ENCODE results near the gene P2RX6.
"Not testable (repeated sequence)": the region's sequence is repeated elsewhere in the genome, so short reads cannot be mapped to it uniquely, and the experiment has no call there.

Gene P2RX6

DNA sequence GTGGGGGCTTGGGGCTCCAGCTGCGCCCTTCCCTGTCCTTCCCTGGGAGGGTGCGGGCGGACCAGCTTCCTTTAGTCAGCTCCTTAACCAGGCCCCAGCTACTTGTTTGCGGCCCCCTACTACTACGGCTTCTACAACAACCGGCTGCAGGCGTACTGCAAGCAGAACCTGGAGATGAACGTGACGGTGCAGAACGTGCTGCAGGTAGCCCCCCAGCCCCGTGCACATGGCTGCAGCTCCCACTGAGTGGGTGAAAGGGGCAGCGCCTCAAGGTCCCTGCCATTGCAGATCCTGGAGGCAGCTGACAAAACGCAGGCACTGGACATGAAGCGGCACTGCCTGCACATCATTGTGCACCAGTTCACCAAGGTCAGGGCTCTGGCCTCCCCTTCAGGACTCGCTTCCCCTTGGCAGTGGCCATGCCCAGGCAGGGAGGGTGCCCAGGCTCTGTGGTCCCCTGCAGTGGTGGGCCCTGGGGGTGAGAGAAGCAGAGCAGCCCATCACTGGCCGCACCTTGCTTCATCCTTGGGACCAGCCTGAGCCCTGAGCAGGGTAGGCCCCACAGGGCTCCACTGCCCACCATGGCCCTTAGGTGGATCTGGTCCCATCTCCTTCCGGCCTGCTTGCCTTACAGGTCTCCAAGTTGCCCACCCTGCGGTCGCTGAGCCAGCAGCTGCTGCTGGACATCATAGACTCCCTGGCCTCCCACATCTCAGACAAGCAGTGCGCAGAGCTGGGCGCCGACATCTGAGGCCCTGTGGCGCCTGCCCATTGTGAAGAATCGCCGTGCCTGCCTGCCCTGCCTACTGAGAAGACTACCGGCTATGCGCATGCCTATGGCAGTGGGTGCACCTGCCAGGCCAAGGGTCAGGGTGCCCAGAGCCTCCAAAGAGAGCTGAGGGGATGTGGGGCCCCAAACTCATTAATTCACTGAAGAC lies 18.1 kb upstream of the P2RX6 start:
- Mint-ChIP-seq H3K27ac (no peak overlapping the region), H3K4me3 (no peak overlapping the region), H3K27me3 (no peaks in the 10 kb centered on the region), H3K36me3 (no peaks in the 10 kb centered on the region), H3K9me3 (ENCODE audit: low read depth) (no peaks in the 10 kb centered on the region), H3K4me1 (ENCODE audit: low read depth) (peaks cover 10% of the 10 kb centered on the region)

DNA sequence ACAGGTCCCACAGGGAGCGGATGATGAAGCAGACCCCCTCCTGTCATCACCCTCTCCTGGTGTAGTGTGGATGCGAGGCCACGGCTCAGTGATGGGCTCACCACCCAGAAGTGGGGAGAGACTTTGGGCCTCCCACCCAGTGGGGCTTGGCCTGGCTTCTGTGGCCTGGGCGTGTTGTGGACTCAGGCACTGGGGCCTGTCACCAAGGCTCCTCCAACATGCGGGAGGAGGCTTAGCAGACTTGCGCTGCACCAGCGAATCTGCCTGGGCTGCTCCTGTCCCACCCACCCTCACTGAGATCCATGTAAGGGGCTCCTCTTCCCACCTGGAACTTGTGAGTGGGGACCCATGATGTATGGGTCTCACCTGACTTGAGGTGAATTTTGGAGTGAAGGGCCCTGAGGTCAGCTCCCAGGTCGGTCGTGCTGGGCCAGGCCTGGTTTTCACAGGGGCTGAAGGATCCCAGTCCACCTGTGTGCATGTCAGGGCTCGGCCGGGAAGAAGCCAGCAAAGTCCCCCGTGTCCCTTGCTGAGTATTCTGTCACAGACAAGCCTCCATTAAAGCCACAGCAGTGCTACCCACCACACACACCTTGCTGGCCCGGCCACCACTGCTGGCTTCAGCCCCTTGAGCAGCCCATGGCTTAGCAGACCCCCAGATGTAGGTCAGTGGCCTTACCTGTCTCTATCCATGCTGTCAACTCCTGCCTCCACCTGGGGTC lies 17.3 kb upstream of the P2RX6 start:
- Mint-ChIP-seq H3K4me1 (ENCODE audit: low read depth) (peaks cover 12% of the 10 kb centered on the region), H3K27me3 (no peaks in the 10 kb centered on the region), H3K36me3 (no peaks in the 10 kb centered on the region), H3K4me3 (no peak overlapping the region), H3K9me3 (ENCODE audit: low read depth) (no peaks in the 10 kb centered on the region), H3K27ac (no peak overlapping the region)

GRCh38 chr22:20998411-20999336 lies 16.3 kb upstream of the P2RX6 start:
- Mint-ChIP-seq H3K27ac (peak overlapping the region; percentile 41), H3K27me3 (no peaks in the 10 kb centered on the region), H3K4me3 (peak overlapping the region; percentile 56), H3K4me1 (ENCODE audit: low read depth) (peaks cover 21% of the 10 kb centered on the region), H3K36me3 (no peaks in the 10 kb centered on the region), H3K9me3 (ENCODE audit: low read depth) (no peaks in the 10 kb centered on the region)

DNA sequence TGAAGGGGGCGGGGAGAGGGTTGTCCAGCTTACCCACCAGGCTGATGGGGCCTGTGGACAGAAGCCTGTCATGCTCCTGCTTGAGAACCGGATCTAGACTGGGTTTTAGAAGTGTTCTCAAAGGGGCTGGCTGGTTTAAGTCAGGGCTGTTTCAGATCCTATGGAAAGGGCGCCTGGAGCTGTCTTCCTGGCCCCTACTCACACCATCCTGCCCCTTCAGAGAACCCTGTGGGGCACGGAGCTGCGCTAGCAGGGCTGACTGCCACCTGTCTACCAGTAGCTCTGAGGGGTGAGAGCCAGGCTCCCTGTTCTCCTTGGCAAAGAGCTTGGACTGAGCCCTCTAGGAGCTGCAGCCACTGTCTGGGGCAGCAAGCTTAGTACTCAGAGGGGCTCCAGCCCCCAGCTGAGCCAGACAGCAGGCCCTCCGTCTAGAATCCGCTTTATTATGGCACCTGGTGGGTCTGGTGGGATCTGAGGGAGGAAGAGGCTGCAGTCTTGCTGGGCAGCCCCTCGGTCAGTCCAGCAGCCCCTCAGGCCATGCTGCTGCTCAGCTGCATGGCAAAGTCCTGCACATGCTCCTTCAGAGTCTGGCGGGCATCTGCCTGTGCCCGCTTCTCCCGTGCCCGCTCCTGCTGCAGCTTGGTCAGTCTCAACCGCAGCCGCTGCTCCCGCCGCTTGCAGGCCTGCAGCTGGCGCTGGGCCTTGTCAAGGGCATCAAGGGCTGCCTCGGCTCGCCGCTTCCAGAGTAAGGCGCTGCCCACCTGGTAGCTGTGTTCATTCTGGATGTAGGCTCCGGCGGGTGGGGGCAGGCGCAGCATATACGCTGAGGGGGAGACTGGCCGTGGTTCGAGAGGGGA lies 15.4 kb upstream of the P2RX6 start:
- Mint-ChIP-seq H3K4me3 (peak overlapping the region; percentile 97), H3K27ac (peak overlapping the region; percentile 99), H3K36me3 (no peaks in the 10 kb centered on the region), H3K4me1 (ENCODE audit: low read depth) (peaks cover 22% of the 10 kb centered on the region), H3K9me3 (ENCODE audit: low read depth) (no peaks in the 10 kb centered on the region), H3K27me3 (no peaks in the 10 kb centered on the region)

DNA sequence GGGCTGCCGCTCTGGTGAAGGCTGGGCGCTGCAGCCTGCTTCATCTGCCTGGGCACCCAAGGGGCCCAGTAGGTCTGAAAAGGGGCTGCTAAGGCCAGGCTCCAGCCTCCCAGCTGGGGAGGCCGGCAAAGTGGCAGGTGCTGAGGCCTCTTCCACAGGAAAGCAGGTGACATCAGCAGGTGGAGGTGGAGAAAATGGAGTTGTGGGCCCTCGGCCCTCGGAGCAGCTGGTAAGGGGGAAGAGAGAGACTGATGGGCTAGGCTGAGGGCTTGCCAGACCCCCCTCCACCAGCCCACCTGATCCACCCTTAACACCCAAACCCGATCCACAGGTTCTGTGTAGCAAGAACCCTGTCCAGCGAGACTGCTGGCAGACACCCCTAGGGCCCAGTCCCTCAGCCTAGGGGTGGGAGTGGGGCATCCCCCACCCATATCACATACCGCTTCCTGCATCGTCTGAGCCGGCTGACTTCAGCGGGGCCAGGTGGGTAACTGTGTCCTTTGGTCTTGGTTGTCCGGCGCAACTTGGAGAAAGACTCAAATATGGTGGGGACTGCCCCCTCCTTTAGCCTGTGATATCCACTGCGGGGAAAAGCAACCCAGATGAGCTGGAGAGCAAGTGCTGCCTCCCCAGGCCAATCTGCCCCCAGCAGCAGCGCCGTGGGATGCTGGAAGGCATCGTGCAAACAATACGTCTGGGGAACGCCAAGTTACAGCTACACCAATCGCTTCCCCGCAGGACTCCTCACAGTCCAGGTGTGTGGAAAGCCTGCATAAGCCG lies 14.6 kb upstream of the P2RX6 start:
- peak overlapping the region; percentile 97 for H3K4me3 Mint-ChIP-seq

GRCh38 chr22:21000987-21001600 lies 13.9 kb upstream of the P2RX6 start:
- Mint-ChIP-seq H3K36me3 (no peaks in the 10 kb centered on the region), H3K9me3 (ENCODE audit: low read depth) (no peaks in the 10 kb centered on the region), H3K4me1 (ENCODE audit: low read depth) (peaks cover 22% of the 10 kb centered on the region), H3K4me3 (peak overlapping the region; percentile 97), H3K27ac (peak overlapping the region; percentile 99), H3K27me3 (no peaks in the 10 kb centered on the region)

More for the DNA sequence above, 14.6 kb upstream of the P2RX6 start:
- H3K36me3 Mint-ChIP-seq = no peaks in the 10 kb centered on the region
- peak overlapping the region; percentile 99 for H3K27ac Mint-ChIP-seq
- H3K27me3 Mint-ChIP-seq = no peaks in the 10 kb centered on the region
- peaks cover 22% of the 10 kb centered on the region for H3K4me1 Mint-ChIP-seq (ENCODE audit: low read depth)
- H3K9me3 Mint-ChIP-seq (ENCODE audit: low read depth) = no peaks in the 10 kb centered on the region

DNA sequence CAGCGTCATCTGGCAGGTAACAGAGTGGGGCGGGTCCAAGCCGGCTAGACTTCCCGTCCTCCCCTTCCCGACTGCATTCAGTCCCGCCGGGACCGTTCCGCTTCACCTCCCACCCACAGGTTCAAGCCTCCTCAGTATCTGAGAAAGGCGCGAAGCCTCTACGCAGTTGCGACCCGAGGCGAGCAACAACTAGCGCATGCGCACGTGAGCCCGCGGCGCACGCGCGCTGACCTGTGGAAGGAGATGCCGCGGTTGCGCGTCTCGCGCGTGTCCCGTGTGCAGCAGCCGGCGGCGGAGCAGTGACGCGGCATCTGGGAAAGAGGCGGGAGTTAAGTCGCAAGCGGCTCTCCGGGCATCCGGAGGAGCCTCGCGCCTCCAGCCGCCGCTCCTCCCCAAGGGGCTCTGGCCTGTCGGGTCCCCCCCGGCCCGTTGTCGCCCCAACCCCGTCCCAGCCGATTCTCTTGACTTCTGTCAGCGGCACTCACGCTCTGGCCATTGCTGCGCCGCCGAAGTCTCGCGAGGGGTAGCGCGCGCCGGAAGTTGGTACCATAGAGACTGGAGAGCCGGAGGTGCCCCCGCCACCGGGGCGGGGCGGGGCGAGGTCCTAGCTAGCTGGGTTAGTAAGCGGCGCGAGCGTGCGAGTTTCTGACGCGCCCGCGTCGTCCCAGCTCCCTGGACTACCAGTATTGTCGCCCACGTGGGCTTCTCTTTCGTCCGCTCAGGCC lies 13.2 kb upstream of the P2RX6 start, which contains the start of gene THAP7:
THAP7 (minus strand) TSS at position 518 of the 725 bp plus-strand sequence; CDS start at position 311, 207 bp downstream.
- H3K27me3 Mint-ChIP-seq = no peaks in the 10 kb centered on the region
- H3K27ac Mint-ChIP-seq = peak within 1 kb of the TSS; percentile 99
- H3K9me3 Mint-ChIP-seq (ENCODE audit: low read depth) = no peaks in the 10 kb centered on the region
- peak within 1 kb of the TSS; percentile 97 for H3K4me3 Mint-ChIP-seq
- H3K4me1 Mint-ChIP-seq (ENCODE audit: low read depth) = peaks cover 22% of the 10 kb centered on the region
- H3K36me3 Mint-ChIP-seq = no peaks in the 10 kb centered on the region

- H3K27ac Mint-ChIP-seq = peak overlapping the region; percentile 22
- peak overlapping the region; percentile 97 for H3K4me3 Mint-ChIP-seq
- H3K27me3 Mint-ChIP-seq = no peaks in the 10 kb centered on the region
- no peaks in the 10 kb centered on the region for H3K36me3 Mint-ChIP-seq
- H3K4me1 Mint-ChIP-seq (ENCODE audit: low read depth) = peaks cover 22% of the 10 kb centered on the region
- H3K9me3 Mint-ChIP-seq (ENCODE audit: low read depth) = no peaks in the 10 kb centered on the region
These were observed 11.2 kb upstream of the P2RX6 start for GRCh38 chr22:21003782-21004181.

- not testable (repeated sequence) for H3K27ac Mint-ChIP-seq; H3K36me3 Mint-ChIP-seq; H3K4me3 Mint-ChIP-seq; H3K4me1 Mint-ChIP-seq (ENCODE audit: low read depth); H3K9me3 Mint-ChIP-seq (ENCODE audit: low read depth); H3K27me3 Mint-ChIP-seq
These were observed 5.8 kb upstream of the P2RX6 start for GRCh38 chr22:21009208-21009607.

GRCh38 chr22:21009638-21010425 lies 5.1 kb upstream of the P2RX6 start:
- H3K27me3 Mint-ChIP-seq = no peaks in the 10 kb centered on the region
- H3K4me1 Mint-ChIP-seq (ENCODE audit: low read depth) = peaks cover 12% of the 10 kb centered on the region
- H3K9me3 Mint-ChIP-seq (ENCODE audit: low read depth) = no peaks in the 10 kb centered on the region
- H3K36me3 Mint-ChIP-seq = no peaks in the 10 kb centered on the region
- no peak overlapping the region for H3K27ac Mint-ChIP-seq
- no peak overlapping the region for H3K4me3 Mint-ChIP-seq

DNA sequence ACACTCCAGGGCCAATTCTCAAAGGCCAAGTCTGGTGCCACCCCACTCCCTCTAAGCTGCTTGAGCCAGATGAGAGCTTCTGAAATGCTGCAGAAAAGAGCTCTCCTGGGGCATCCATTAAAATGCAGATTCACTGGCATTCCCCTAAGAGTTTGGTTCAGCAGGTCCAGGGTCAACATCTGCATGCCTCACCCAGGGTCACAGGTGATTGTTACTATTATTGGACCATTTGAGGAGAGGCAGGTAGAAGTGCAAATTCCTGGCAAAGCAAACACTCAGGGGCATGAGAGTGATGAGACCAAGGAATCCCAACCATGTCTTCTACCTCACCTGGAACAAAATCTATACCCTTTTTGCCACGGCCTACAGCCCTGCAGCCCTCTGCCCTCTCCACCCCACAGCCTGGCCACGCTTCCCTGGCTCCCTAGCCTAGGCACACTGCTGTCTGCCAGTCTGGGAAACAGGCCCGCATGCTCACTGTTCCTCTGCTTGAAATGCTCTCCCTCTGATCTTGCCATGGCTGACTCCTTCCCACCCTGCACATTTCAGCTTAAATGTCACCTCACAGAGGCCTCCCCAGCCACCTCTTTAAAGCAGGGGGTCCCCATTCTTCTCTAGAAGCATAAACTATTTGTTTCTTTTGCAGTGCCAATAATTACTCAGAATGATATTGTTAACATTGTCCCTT lies 4.4 kb upstream of the P2RX6 start:
- no peaks in the 10 kb centered on the region for H3K27me3 Mint-ChIP-seq
- H3K9me3 Mint-ChIP-seq (ENCODE audit: low read depth) = no peaks in the 10 kb centered on the region
- no peak overlapping the region for H3K27ac Mint-ChIP-seq
- peaks cover 18% of the 10 kb centered on the region for H3K4me1 Mint-ChIP-seq (ENCODE audit: low read depth)
- no peaks in the 10 kb centered on the region for H3K36me3 Mint-ChIP-seq
- no peak overlapping the region for H3K4me3 Mint-ChIP-seq

Measured in activated naive CD8-positive, alpha-beta T cell (primary cell).